Activated CD4-positive, alpha-beta T cell treated with anti-CD3 and anti-CD28 coated beads, Interleukin-2, amount 10 ng/mL, durations not matched to agents 7 days and 5 days (primary cell): ENCODE measurements around the gene PHC3. TPM values are rescaled to one million over a fixed set of nuclear protein-coding genes. Genes with fewer than 3 reads are reported as not detected.

ENCODE experiments used
- CTCF ChIA-PET: fragments of 350-600 bp; sonication (Branson Sonifier 250); formaldehyde crosslinking; loops from one replicate; lab custom pipeline; 2021; ENCODE audit warnings: antibody characterized with exemption; lab: Charles Lee
- POLR2A ChIA-PET: fragments of 350-600 bp; sonication (Branson Sonifier 250); formaldehyde crosslinking; loops from one replicate; lab custom pipeline; 2021; ENCODE audit warnings: antibody characterized with exemption; lab: Charles Lee
- DNase-seq: peaks from one replicate; pipeline ENCODE4 v3.0.0-alpha.2; 2020
- H3K27ac Mint-ChIP-seq: one replicate; pipeline ENCODE4 v1.8.0; 2021; ENCODE audit warnings: mild to moderate bottlenecking, moderate library complexity, mixed read lengths
- H3K27me3 Mint-ChIP-seq: one replicate; pipeline ENCODE4 v1.8.0; 2021; ENCODE audit warnings: mixed read lengths
- H3K36me3 Mint-ChIP-seq: one replicate; pipeline ENCODE4 v1.8.0; 2021; ENCODE audit warnings: low read depth, mixed read lengths
- H3K4me1 Mint-ChIP-seq: one replicate; pipeline ENCODE4 v1.8.0; 2021; ENCODE audit warnings: mixed read lengths
- H3K4me3 Mint-ChIP-seq: one replicate; pipeline ENCODE4 v1.8.0; 2021; ENCODE audit warnings: mild to moderate bottlenecking, moderate library complexity, mixed read lengths
- H3K9me3 Mint-ChIP-seq: one replicate; pipeline ENCODE4 v1.8.0; 2021; ENCODE audit warnings: mixed read lengths
- total RNA-seq, 2 experiments: library from RNA; stranded (reverse); gene quantifications; one replicate each; pipeline ENCODE4 v1.2.3, GENCODE V29; 2021

Gene PHC3
- total RNA-seq, 2 experiments from 2014 or later: 67.5 to 103 TPM

- DNase-seq: no peak
- Mint-ChIP-seq H3K4me1 (peaks cover 37% of the 10 kb centered on the region), H3K27ac (no peak overlapping the region), H3K4me3 (no peak overlapping the region), H3K27me3 (no peaks in the 10 kb centered on the region), H3K9me3 (no peaks in the 10 kb centered on the region), H3K36me3 (no peaks in the 10 kb centered on the region)
- ChIA-PET CTCF (interaction anchor here (0.6 to 1.1 kb wide), 3 partner anchors 27 to 654 kb away, joined by 3 to 4 read pairs (median 3); no protein-coding TSS in a partner anchor), POLR2A (no interaction called here)
Measured at GRCh38 chr3:170056710-170057454, 124.7 kb downstream of the PHC3 start.

- ChIA-PET POLR2A (interaction anchor here (0.7 kb wide), 1 partner anchor 9 kb away, joined by 3 read pairs; no protein-coding TSS in a partner anchor), CTCF (interaction anchor here (0.7 to 1.1 kb wide), 2 partner anchors 17 to 168 kb away, joined by 3 to 5 read pairs; partner anchors contain the start of gene GPR160)
- H3K4me3 Mint-ChIP-seq: no peak overlapping the region
- peaks cover 37% of the 10 kb centered on the region for H3K4me1 Mint-ChIP-seq
- H3K36me3 Mint-ChIP-seq: no peaks in the 10 kb centered on the region
- no peak for DNase-seq
- no peaks in the 10 kb centered on the region for H3K27me3 Mint-ChIP-seq
- H3K9me3 Mint-ChIP-seq: no peaks in the 10 kb centered on the region
- H3K27ac Mint-ChIP-seq: no peak overlapping the region
Measured at GRCh38 chr3:170055209-170055608, 126.3 kb downstream of the PHC3 start.

- H3K27ac Mint-ChIP-seq: no peak overlapping the region
- no peak overlapping the region for H3K4me3 Mint-ChIP-seq
- no peaks in the 10 kb centered on the region for H3K36me3 Mint-ChIP-seq
- H3K27me3 Mint-ChIP-seq: no peaks in the 10 kb centered on the region
- peaks cover 37% of the 10 kb centered on the region for H3K4me1 Mint-ChIP-seq
- ChIA-PET CTCF (interaction anchor here (0.6 to 2.0 kb wide), 7 partner anchors 9 to 282 kb away, joined by 3 to 6 read pairs (median 4); partner anchors contain the start of gene GPR160), POLR2A (no interaction called here)
- no peaks in the 10 kb centered on the region for H3K9me3 Mint-ChIP-seq
- DNase-seq: peak; percentile 31
Measured at GRCh38 chr3:170054204-170054603, 127.3 kb downstream of the PHC3 start.

- CTCF ChIA-PET: interaction anchor here (0.8 to 2.0 kb wide), 4 partner anchors 13 to 47 kb away, joined by 3 to 6 read pairs (median 3); no protein-coding TSS in a partner anchor
- peaks cover 25% of the 10 kb centered on the region for H3K4me1 Mint-ChIP-seq
- POLR2A ChIA-PET: interaction anchor here (0.7 kb wide), 1 partner anchor 15 kb away, joined by 3 read pairs; no protein-coding TSS in a partner anchor
Measured at GRCh38 chr3:170052398-170052797, 129.1 kb downstream of the PHC3 start.

GRCh38 chr3:170050753-170051152 is 130.8 kb downstream of the PHC3 start:
- Mint-ChIP-seq H3K4me3 (no peak overlapping the region), H3K36me3 (no peaks in the 10 kb centered on the region), H3K27me3 (no peaks in the 10 kb centered on the region), H3K4me1 (peaks cover 16% of the 10 kb centered on the region), H3K27ac (no peak overlapping the region), H3K9me3 (no peaks in the 10 kb centered on the region)
- no peak for DNase-seq
- CTCF ChIA-PET: no interaction called here
- POLR2A ChIA-PET: no interaction called here

More at GRCh38 chr3:170052398-170052797, 129.1 kb downstream of the PHC3 start:
- Mint-ChIP-seq H3K4me3 (no peak overlapping the region), H3K36me3 (no peaks in the 10 kb centered on the region), H3K9me3 (no peaks in the 10 kb centered on the region), H3K27me3 (no peaks in the 10 kb centered on the region), H3K27ac (no peak overlapping the region)
- no peak for DNase-seq

- Mint-ChIP-seq H3K27ac (no peak overlapping the region), H3K27me3 (no peaks in the 10 kb centered on the region), H3K36me3 (no peaks in the 10 kb centered on the region), H3K4me1 (peaks cover 17% of the 10 kb centered on the region), H3K4me3 (no peak overlapping the region), H3K9me3 (no peaks in the 10 kb centered on the region)
- no peak for DNase-seq
- ChIA-PET POLR2A (no interaction called here), CTCF (interaction anchor here (1.2 to 1.7 kb wide), 2 partner anchors 14 to 28 kb away, joined by 3 to 4 read pairs; no protein-coding TSS in a partner anchor)
Measured at GRCh38 chr3:170049146-170050000, 132.2 kb downstream of the PHC3 start.

- ChIA-PET CTCF (no interaction called here), POLR2A (no interaction called here)
- DNase-seq: no peak
- Mint-ChIP-seq H3K4me3 (no peak overlapping the region), H3K4me1 (peaks cover 18% of the 10 kb centered on the region), H3K9me3 (no peaks in the 10 kb centered on the region), H3K36me3 (no peaks in the 10 kb centered on the region), H3K27ac (no peak overlapping the region), H3K27me3 (no peaks in the 10 kb centered on the region)
Measured at GRCh38 chr3:170047133-170047404, 134.5 kb downstream of the PHC3 start.

GRCh38 chr3:170046269-170047132 is 135.0 kb downstream of the PHC3 start:
- H3K9me3 Mint-ChIP-seq: no peaks in the 10 kb centered on the region
- ChIA-PET CTCF (interaction anchor here (0.9 kb wide), 1 partner anchor 11 kb away, joined by 4 read pairs; no protein-coding TSS in a partner anchor), POLR2A (interaction anchor here (0.6 kb wide), 1 partner anchor 9 kb away, joined by 3 read pairs; no protein-coding TSS in a partner anchor)
- no peak overlapping the region for H3K4me3 Mint-ChIP-seq
- no peaks in the 10 kb centered on the region for H3K36me3 Mint-ChIP-seq
- no peaks in the 10 kb centered on the region for H3K27me3 Mint-ChIP-seq
- no peak overlapping the region for H3K27ac Mint-ChIP-seq
- DNase-seq: no peak
- H3K4me1 Mint-ChIP-seq: peaks cover 18% of the 10 kb centered on the region

- no peak for DNase-seq
- no peaks in the 10 kb centered on the region for H3K9me3 Mint-ChIP-seq
- H3K27ac Mint-ChIP-seq: peak overlapping the region; percentile 58
- CTCF ChIA-PET: interaction anchor here (0.7 to 1.1 kb wide), 2 partner anchors 9 to 11 kb away, joined by 3 to 4 read pairs; no protein-coding TSS in a partner anchor
- peaks cover 20% of the 10 kb centered on the region for H3K4me1 Mint-ChIP-seq
- POLR2A ChIA-PET: interaction anchor here (0.6 kb wide), 1 partner anchor 102 kb away, joined by 5 read pairs; no protein-coding TSS in a partner anchor
- H3K27me3 Mint-ChIP-seq: peaks cover 1% of the 10 kb centered on the region
- H3K36me3 Mint-ChIP-seq: no peaks in the 10 kb centered on the region
- H3K4me3 Mint-ChIP-seq: no peak overlapping the region
Measured at GRCh38 chr3:170044795-170045244, 136.7 kb downstream of the PHC3 start.

- no peak overlapping the region for H3K4me3 Mint-ChIP-seq
- CTCF ChIA-PET: interaction anchor here (1.1 kb wide), 1 partner anchor 11 kb away, joined by 4 read pairs; no protein-coding TSS in a partner anchor
- POLR2A ChIA-PET: no interaction called here
- no peaks in the 10 kb centered on the region for H3K9me3 Mint-ChIP-seq
- peak overlapping the region; percentile 58 for H3K27ac Mint-ChIP-seq
- DNase-seq: no peak
- H3K36me3 Mint-ChIP-seq: no peaks in the 10 kb centered on the region
- peaks cover 4% of the 10 kb centered on the region for H3K27me3 Mint-ChIP-seq
- peaks cover 20% of the 10 kb centered on the region for H3K4me1 Mint-ChIP-seq
Measured at GRCh38 chr3:170044271-170044670, 137.3 kb downstream of the PHC3 start.

GRCh38 chr3:170043506-170043905 is 138.0 kb downstream of the PHC3 start:
- Mint-ChIP-seq H3K36me3 (no peaks in the 10 kb centered on the region), H3K4me3 (no peak overlapping the region), H3K4me1 (peaks cover 27% of the 10 kb centered on the region), H3K27me3 (peaks cover 7% of the 10 kb centered on the region), H3K9me3 (no peaks in the 10 kb centered on the region), H3K27ac (no peak overlapping the region)
- CTCF ChIA-PET: no interaction called here
- POLR2A ChIA-PET: no interaction called here
- no peak for DNase-seq

GRCh38 chr3:170040418-170040817 is 141.1 kb downstream of the PHC3 start:
- Mint-ChIP-seq H3K4me1 (peaks cover 25% of the 10 kb centered on the region), H3K36me3 (peaks cover 3% of the 10 kb centered on the region), H3K27ac (no peak overlapping the region), H3K27me3 (peaks cover 7% of the 10 kb centered on the region), H3K4me3 (no peak overlapping the region), H3K9me3 (no peaks in the 10 kb centered on the region)
- ChIA-PET POLR2A (no interaction called here), CTCF (interaction anchor here (1.0 to 1.1 kb wide), 2 partner anchors 17 to 51 kb away, joined by 3 read pairs; no protein-coding TSS in a partner anchor)
- DNase-seq: no peak
